Hematopoietic multipotent progenitor cell (in vitro differentiated cells): ENCODE data around the gene PFKFB3. TPM values are rescaled to one million over a fixed set of nuclear protein-coding genes. Genes with fewer than 3 reads are reported as not detected.
A peak's percentile ranks its signal among the peaks of the same experiment; 100 is the strongest.
"Not testable (repeated sequence)": the region's sequence is repeated elsewhere in the genome, so short reads cannot be mapped to it uniquely, and the experiment has no call there.

Source experiments
- DNase-seq, 3 donors: peaks; one replicate each; pipeline ENCODE4 v3.0.0-alpha.2; 2011 to 2015; ENCODE audit warnings: low read depth in 2 of 3, low spot score in 2 of 3
- total RNA-seq: library from RNA; depleted of rRNA; stranded (reverse); fragments of >200 nt; gene quantifications from one replicate; pipeline ENCODE4 v1.2.3, GENCODE V29; 2012

The PFKFB3 gene
- total RNA-seq, 1 donor: 35.0 TPM

DNA sequence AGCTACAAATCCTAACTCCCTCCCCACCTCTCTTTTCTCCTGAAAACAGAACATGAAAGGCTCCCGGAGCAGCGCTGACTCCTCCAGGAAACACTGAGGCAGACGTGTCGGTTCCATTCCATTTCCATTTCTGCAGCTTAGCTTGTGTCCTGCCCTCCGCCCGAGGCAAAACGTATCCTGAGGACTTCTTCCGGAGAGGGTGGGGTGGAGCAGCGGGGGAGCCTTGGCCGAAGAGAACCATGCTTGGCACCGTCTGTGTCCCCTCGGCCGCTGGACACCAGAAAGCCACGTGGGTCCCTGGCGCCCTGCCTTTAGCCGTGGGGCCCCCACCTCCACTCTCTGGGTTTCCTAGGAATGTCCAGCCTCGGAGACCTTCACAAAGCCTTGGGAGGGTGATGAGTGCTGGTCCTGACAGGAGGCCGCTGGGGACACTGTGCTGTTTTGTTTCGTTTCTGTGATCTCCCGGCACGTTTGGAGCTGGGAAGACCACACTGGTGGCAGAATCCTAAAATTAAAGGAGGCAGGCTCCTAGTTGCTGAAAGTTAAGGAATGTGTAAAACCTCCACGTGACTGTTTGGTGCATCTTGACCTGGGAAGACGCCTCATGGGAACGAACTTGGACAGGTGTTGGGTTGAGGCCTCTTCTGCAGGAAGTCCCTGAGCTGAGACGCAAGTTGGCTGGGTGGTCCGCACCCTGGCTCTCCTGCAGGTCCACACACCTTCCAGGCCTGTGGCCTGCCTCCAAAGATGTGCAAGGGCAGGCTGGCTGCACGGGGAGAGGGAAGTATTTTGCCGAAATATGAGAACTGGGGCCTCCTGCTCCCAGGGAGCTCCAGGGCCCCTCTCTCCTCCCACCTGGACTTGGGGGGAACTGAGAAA lies 30.4 kb downstream of the PFKFB3 start:
- no peak for DNase-seq

GRCh38 chr10:6233725-6234277 lies 31.1 kb downstream of the PFKFB3 start:
- DNase-seq: no peak

- DNase-seq: no peak
These were observed 31.6 kb downstream of the PFKFB3 start for GRCh38 chr10:6234371-6234770.

DNA sequence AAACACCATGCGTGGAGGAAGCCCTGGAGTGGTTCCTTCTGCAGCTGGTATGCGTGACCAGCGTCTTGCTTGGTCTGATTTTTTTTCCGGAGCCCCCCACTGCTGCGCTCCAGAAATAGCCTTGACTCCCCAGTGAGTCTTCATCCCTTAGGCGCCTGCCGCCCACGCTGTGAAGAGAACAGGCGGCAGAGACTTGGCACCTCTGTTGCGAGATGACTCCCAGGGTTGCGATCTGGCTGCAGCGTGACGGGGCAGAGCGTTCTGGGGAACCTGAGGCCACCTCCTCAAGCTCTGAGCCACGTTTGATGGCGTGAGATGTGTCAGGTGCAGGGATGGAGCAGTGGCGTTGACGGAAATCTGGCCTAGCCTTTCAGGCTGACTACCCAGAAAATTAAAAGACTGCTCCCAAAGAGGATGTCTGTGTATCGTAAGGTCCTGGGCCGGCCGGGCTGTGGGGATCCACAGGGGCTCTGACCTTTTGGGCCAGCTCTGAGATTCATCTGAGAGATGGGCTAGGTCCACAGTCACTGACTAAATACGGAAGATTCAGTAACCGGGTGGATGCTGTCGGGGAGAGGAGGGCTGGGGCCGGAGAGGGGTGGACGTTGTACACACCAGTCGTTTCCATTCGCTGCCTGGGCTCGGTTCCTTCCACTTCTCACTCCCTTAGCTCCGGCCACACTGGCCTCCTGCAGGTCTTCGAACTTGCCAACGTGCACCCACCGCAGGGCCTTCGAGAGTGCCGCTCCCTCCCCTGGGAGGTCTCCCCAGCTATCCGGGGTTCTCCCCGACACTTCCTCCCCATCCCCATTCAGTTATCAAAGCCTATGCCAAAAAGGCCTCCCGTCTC lies 33.8 kb downstream of the PFKFB3 start:
- no peak for DNase-seq

DNA sequence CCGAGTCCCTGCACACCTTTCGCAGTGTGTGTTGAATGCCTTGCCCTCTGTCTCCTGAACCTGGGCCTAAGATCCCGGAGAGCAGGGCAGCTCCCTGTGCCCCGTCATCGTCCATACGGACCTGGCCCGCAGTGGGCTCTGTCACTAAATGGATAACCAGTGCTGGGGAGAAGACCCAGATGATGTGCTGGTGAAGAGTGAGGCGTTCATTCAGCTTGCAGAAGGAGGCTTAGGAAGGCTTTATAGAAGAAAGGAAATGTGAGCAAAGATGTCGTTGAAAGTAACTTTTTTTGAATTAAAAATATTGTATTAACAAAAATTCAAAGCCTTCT lies 34.4 kb downstream of the PFKFB3 start:
- DNase-seq: no peak

DNA sequence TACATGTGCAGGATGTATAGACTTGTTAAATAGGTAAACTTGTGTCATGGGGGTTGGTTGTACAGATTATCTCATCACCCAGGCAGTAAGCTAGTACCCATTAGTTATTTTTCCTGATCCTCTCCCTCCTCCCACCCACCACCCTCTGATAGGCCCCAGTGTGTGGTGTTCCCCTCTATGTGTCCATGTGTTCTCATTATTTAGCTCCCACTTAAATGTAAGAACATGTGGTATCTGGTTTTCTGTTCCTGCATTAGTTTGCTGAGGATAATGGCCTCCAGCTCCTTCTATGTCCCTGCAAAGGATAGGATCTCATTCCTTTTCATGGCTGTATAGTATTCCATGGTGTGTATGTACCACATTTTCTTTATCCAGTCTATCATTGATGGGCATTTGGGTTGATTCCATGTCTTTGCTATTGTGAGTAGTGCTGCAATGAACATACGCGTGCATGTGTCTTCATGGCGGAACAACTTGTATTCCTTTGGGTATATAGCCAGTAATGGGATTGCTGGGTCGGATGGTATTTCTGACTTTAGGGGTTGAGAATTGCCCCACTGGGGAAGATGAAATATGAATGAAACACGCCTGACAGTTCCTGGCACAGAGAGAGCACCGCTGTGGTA lies 36.0 kb downstream of the PFKFB3 start:
- not testable (repeated sequence) for DNase-seq

DNA sequence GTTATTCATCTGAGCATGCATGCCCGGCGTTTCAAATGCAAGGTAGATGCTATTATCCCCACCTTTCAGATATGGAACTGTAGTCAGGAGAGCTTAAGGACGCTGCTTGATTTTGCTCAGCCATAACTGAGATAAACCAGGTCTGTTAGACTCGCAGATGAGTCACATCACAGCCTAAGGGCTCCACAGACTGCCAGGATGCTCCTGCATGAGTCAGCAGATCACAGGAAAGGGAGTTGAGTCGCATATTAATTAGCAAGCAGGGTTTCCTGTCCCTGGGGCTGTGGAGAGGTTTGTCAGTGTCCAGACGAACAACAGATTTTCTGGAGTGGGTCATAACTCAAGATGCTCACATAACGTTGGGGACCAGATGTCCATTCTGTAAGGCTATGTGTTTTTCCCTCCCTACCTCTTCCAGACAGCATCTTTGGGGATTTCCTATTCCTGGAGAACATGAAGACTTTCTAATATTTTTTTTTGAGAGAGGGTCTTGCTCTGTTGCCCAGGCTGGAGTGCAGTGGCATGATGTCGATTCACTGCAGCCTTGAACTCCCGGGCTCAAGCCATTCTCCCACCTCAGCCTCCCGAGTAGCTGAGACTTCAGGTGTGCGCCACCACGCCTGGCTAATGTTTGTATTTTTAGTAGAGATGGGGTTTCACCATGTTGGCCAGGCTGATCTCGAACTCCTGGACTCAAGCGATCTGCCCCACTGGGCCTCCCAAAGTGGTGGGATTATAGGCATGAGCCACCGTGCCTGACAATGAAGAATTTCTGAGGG lies 36.7 kb downstream of the PFKFB3 start:
- peak in 2 of 3 donors; percentile 87 to 90 for DNase-seq

DNA sequence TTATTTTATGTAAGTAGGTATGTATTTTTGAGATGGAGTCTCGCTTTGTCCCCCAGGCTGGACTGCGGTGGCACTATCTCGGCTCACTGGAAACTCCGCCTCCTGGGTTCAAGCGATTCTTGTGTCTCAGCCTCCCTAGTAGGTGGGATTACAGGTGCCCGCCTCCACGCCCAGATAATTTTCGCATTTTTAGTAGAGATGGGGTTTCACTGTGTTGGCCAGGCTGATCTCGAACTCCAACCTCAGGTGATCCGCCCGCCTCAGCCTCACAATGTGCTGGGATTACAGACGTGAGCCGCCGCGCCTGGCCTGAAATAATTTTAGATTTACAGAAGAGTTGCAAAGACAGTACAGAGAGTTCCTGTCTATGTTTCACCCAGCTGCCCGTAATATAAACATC lies 37.5 kb downstream of the PFKFB3 start:
- no peak for DNase-seq

- no peak for DNase-seq
These were observed 39.4 kb downstream of the PFKFB3 start for GRCh38 chr10:6242089-6242488.

DNA sequence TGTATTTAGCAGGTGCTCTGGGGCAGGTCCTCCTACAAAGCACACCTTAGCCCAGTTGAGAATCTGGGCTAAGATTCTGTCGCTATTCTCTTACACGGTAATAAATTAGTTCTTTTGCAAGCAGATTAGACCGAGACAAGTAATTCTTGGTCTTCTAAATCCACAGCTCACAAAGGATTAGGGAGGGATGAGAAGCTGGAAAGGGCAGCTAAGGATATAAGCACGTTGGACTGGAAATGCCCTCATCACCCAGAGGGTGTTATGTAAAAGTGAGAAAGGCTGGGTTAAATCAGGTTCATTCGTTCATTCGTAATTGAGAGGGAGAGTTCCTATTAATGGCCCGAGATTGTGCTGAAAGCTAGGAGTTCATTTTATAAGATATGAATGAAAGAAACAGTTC lies 41.8 kb downstream of the PFKFB3 start:
- DNase-seq: no peak

DNA sequence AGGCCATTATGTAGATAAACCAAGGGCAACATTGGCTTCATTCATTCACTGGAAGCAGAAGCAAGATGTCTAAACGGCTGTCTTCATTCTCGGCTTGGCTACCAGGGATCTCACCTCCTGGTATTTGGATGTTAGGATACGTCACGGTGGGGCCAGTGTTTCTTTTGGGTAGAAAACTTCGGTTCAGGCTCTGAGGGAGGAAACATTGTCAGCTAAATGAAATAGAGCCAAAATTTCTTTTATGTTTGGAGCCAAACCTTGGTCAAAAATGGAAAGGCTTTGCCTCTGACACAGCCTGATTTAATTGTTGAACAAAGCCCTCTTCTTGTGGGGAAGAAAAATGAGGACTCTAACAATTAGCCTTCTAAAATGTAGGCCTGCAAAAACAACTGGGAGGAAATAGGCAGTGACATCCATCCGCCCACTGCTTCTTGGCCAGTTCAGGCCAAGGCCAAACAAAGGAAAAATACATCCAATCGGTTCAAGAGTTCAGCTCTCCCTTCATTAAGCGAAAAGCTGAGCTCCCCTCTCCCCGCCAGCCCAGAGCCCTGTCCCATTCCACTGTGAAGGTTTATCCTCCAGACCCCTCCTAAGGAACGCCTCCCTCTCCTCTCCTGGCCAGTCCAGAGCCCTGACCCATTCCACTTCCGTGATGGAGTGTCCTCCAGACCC lies 44.4 kb downstream of the PFKFB3 start:
- DNase-seq: no peak

GRCh38 chr10:6248908-6249307 lies 46.2 kb downstream of the PFKFB3 start:
- not testable (repeated sequence) for DNase-seq

GRCh38 chr10:6249698-6250097 lies 47.0 kb downstream of the PFKFB3 start:
- DNase-seq: no peak

DNA sequence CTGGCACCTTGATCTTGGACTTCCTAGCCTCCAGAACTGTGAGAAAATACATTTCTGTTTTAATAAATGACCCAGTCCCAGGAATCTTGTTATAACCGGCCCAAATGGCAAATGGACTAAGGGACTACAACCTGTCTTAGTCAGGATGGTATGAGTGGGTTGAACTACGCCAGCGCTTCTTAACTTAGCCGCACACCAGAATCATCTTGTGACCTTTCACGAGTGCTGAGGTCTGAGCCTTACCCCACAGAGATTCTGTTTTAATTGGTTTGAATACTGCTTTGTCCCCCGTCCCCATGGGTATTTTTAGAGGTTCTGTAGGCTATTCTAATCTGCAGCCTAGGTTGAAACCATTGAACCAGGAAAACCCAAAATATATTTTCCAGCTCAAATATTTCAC lies 48.0 kb downstream of the PFKFB3 start:
- DNase-seq: no peak

DNA sequence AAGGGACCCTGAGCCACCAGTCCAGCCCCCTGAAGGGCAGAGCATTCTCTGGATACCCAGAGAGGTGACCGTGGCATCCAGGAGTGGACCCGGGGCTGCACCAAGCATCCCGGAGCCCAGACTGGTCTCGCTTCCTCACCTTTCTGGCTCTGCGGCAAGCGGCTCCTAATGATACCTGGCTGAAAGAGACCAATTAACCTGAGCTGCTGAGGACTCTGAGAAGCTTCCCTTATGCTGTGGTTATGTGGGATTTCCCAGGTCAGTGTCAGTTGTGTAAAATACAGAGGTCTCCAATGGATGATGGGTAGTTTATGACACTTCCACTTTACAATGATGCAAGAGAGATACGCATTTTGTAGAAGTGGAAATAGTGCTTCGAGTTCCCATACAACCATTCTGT lies 51.5 kb downstream of the PFKFB3 start:
- no peak for DNase-seq

- DNase-seq: no peak
These were observed 52.9 kb downstream of the PFKFB3 start for GRCh38 chr10:6255548-6256061.

GRCh38 chr10:6256439-6256838 lies 53.7 kb downstream of the PFKFB3 start:
- no peak for DNase-seq

DNA sequence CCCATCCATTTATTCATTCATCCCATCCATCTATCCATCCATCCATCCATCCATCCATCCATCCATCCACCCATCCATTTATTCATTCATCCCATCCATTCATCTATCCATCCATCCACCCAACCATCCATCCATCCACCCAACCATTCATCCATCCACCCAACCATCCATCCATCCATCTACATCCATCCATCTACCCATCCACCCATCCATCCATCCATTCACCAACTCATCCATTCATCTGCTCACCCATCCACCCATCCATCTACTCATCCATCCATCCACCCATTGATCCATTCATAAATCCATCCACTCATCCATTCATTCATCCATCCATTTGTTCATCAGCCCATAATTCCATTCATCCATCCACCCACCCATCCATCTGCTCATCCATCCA lies 56.4 kb downstream of the PFKFB3 start:
- DNase-seq: no peak

DNA sequence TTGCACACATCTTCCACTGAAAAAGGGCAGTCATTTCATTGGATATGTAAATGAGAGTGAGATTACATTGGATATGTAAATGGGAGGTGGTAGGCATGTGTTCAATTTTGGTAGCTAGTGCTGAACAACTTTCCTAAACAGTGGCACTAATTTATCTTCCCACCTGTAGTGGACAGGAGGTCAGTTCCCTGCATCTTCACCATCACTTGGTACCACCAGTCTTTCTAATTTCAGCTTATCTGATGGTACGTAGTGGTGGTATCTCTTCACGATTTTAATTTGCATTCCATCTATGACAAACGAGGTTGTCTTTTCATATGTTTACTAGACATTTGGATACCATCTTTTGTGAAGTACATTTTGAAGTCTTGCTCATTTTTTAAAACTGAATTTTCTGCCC lies 58.1 kb downstream of the PFKFB3 start:
- no peak for DNase-seq

- no peak for DNase-seq
These were observed 65.2 kb downstream of the PFKFB3 start for GRCh38 chr10:6267941-6268340.
